A673 (cell line): ENCODE data around the gene QRICH2. TPM values are rescaled to one million over a fixed set of nuclear protein-coding genes. Genes with fewer than 3 reads are reported as not detected.

Experiments used
- Bru-seq: library from RNA; stranded (reverse); fragments of 400-500 nt; gene quantifications from one replicate; lab custom pipeline; 2021; lab: Mats Ljungman, UMichigan
- BruChase-seq, 2 experiments: library from RNA; stranded (reverse); fragments of 400-500 nt; gene quantifications; one replicate each; lab custom pipeline; 2021; lab: Mats Ljungman, UMichigan
- BruUV-seq: library from RNA; stranded (reverse); fragments of 400-500 nt; replicated peaks from 2 replicates; lab custom pipeline; 2021; lab: Mats Ljungman, UMichigan
- CTCF ChIA-PET: fragments of 300-600 bp; sonication (Branson Sonifier 250); formaldehyde crosslinking; loops from one replicate; lab custom pipeline; 2022; ENCODE audit warnings: antibody characterized with exemption; lab: Charles Lee
- POLR2A ChIA-PET: fragments of 300-600 bp; sonication (Branson Sonifier 250); formaldehyde crosslinking; loops from one replicate; lab custom pipeline; 2022; ENCODE audit warnings: antibody characterized with exemption; ENCODE audit not compliant: low non-redundant PET; lab: Charles Lee
- DNase-seq: peaks from one replicate; pipeline ENCODE4 v3.0.0-alpha.2; 2015; ENCODE audit warnings: low spot score
- H3K27ac ChIP-seq: fragments of 200-600 bp; sonication (generic); 2 replicates; pipeline ENCODE4 v1.5.1; 2016; ENCODE audit warnings: mixed run types, low read depth, mild to moderate bottlenecking, mixed read lengths, antibody characterized with exemption, low read length; ENCODE audit not compliant: poor library complexity, severe bottlenecking
- H3K27me3 ChIP-seq: fragments of 200-600 bp; sonication (generic); replicated peaks from 2 replicates; pipeline ENCODE4 v1.6.1; 2017; ENCODE audit warnings: mixed run types, low read depth, mild to moderate bottlenecking, mixed read lengths, antibody characterized with exemption, low read length; ENCODE audit not compliant: insufficient read depth, poor library complexity
- H3K36me3 ChIP-seq: fragments of 200-600 bp; sonication (generic); 2 replicates; pipeline ENCODE4 v1.6.1; 2016; ENCODE audit warnings: mixed run types, mild to moderate bottlenecking, mixed read lengths, antibody characterized with exemption, low read length; ENCODE audit not compliant: insufficient read depth, poor library complexity, severe bottlenecking
- H3K4me1 ChIP-seq: fragments of 200-600 bp; sonication (generic); 2 replicates; pipeline ENCODE4 v1.6.1; 2017; ENCODE audit warnings: mixed run types, mild to moderate bottlenecking, mixed read lengths, antibody characterized with exemption, low read length; ENCODE audit not compliant: insufficient read depth, poor library complexity, severe bottlenecking
- H3K4me3 ChIP-seq: fragments of 200-600 bp; sonication (generic); 2 replicates; pipeline ENCODE4 v1.5.1; 2016; ENCODE audit warnings: low read depth, mixed run types, mild to moderate bottlenecking, mixed read lengths, low read length; ENCODE audit not compliant: poor library complexity, severe bottlenecking
- H3K9me3 ChIP-seq: fragments of 200-600 bp; sonication (generic); 2 replicates; pipeline ENCODE4 v1.6.1; 2016; ENCODE audit warnings: mixed run types, low read depth, mild to moderate bottlenecking, mixed read lengths, antibody characterized with exemption, low read length; ENCODE audit not compliant: poor library complexity, severe bottlenecking
- CTCF ChIP-seq: fragments of 300-800, 200-600 bp; sonication (generic); conservative IDR thresholded peaks from 2 replicates; pipeline ENCODE4 v1.5.1; 2017; ENCODE audit warnings: low read depth, mild to moderate bottlenecking, antibody characterized with exemption, low read length, moderate library complexity, mixed read lengths
- EZH2 ChIP-seq: fragments of 200-600 bp; sonication (generic); IDR thresholded peaks from 2 replicates; pipeline ENCODE4 v1.6.1; 2017; ENCODE audit warnings: borderline replicate concordance, low read depth, mild to moderate bottlenecking, mixed read lengths, antibody characterized with exemption, low read length; ENCODE audit not compliant: poor library complexity, severe bottlenecking
- intact Hi-C: fragments of 100-400 bp; cut with micrococcal nuclease; formaldehyde crosslinking; loops from one replicate; pipeline ENCODE4 v1.10.0; 2022; ENCODE audit not compliant: unreplicated experiment
- long read RNA-seq: library from polyadenylated mRNA; stranded (forward); transcript quantifications from one replicate; pipeline ENCODE4 v2.0.0, GENCODE V29; 2022
- total RNA-seq: library from RNA; stranded (reverse); gene quantifications from 2 replicates; pipeline ENCODE4 v1.2.3, GENCODE V29; 2021

QRICH2 gene, protein sequence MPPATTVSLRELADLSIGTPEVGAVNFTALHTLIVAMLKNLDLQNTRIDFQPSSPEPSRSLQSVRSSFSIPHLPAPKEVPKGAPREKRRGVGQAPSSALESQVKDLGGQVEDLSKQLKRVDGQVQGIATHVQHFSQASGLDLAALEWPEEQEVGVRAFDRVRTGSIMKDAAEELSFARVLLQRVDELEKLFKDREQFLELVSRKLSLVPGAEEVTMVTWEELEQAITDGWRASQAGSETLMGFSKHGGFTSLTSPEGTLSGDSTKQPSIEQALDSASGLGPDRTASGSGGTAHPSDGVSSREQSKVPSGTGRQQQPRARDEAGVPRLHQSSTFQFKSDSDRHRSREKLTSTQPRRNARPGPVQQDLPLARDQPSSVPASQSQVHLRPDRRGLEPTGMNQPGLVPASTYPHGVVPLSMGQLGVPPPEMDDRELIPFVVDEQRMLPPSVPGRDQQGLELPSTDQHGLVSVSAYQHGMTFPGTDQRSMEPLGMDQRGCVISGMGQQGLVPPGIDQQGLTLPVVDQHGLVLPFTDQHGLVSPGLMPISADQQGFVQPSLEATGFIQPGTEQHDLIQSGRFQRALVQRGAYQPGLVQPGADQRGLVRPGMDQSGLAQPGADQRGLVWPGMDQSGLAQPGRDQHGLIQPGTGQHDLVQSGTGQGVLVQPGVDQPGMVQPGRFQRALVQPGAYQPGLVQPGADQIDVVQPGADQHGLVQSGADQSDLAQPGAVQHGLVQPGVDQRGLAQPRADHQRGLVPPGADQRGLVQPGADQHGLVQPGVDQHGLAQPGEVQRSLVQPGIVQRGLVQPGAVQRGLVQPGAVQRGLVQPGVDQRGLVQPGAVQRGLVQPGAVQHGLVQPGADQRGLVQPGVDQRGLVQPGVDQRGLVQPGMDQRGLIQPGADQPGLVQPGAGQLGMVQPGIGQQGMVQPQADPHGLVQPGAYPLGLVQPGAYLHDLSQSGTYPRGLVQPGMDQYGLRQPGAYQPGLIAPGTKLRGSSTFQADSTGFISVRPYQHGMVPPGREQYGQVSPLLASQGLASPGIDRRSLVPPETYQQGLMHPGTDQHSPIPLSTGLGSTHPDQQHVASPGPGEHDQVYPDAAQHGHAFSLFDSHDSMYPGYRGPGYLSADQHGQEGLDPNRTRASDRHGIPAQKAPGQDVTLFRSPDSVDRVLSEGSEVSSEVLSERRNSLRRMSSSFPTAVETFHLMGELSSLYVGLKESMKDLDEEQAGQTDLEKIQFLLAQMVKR (N-terminal part only)
- total RNA-seq (3.3 and 4.3 TPM in 2 replicates), Bru-seq, nascent RNA (percentile 46 among the genes with signal in this experiment), BruChase-seq, experiment 1, labeled RNA remaining after a 2-hour chase (percentile 52 among the genes with signal in this experiment), BruChase-seq, experiment 2, labeled RNA remaining after a 6-hour chase (percentile 69 among the genes with signal in this experiment)
- long read RNA-seq, partial matches to known transcripts, result 1 of 2 reads
- long read RNA-seq, other reads (novel, unspliced or antisense), result 1 of 2 reads

- no peak for DNase-seq
- intact Hi-C loops, result no loop called here
- POLR2A ChIA-PET, result no interaction called here
Measured at GRCh38 chr17:76307966-76308338, at the start of gene QRICH2. QRICH2 (minus strand) TSS chr17:76308276; CDS start chr17:76307998, 278 bp downstream.

GRCh38 chr17:76357597-76358158 is 49.6 kb upstream of the QRICH2 start:
- Histone ChIP-seq H3K36me3 (no peaks in the 10 kb centered on the region), H3K4me3 (no peak overlapping the region), H3K4me1 (no peaks in the 10 kb centered on the region), H3K27ac (no peak overlapping the region), H3K27me3 (no peaks in the 10 kb centered on the region), H3K9me3 (no peaks in the 10 kb centered on the region)
- DNase-seq, result no peak
- TF ChIP-seq EZH2, result no peak
- no peak for TF ChIP-seq CTCF
- BruUV-seq, result no TSS peak
- intact Hi-C loops, result no loop called here
- ChIA-PET CTCF (no interaction called here), POLR2A (no interaction called here)

More at GRCh38 chr17:76307966-76308338, at the start of gene QRICH2:
- no peak within 1 kb of the TSS for H3K27ac ChIP-seq
- no TSS peak for BruUV-seq
- H3K4me1 ChIP-seq, result peaks cover 8% of the 10 kb centered on the region
- H3K27me3 ChIP-seq, result no peaks in the 10 kb centered on the region
- peaks cover 11% of the 10 kb centered on the region for H3K36me3 ChIP-seq
- no peak within 1 kb of the TSS for H3K4me3 ChIP-seq
- H3K9me3 ChIP-seq, result no peaks in the 10 kb centered on the region
- CTCF ChIA-PET, result no interaction called here
- TF ChIP-seq CTCF (no peak), EZH2 (no peak)
